Mucosa of descending colon (tissue), 3 donors: Measurements from ENCODE around the gene TMEM144. TPM values are rescaled to one million over a fixed set of nuclear protein-coding genes. Genes with fewer than 3 reads are reported as not detected.

Source experiments
- ATAC-seq: fragments of 200-7000 bp; cut with Tn5 transposase; one replicate; pipeline ENCODE4 v1.9.1; 2020; ENCODE audit warnings: mild to moderate bottlenecking, moderate library complexity
- DNase-seq, 3 donors: peaks; one replicate each; pipeline ENCODE4 v3.0.0-alpha.2; 2020
- H3K36me3 ChIP-seq: fragments of 200-600 bp; one replicate; pipeline ENCODE4 v1.8.0; 2021; ENCODE audit warnings: low read depth, mild to moderate bottlenecking
- H3K4me1 ChIP-seq: fragments of 200-600 bp; one replicate; pipeline ENCODE4 v1.8.0; 2021; ENCODE audit warnings: low read depth, mild to moderate bottlenecking
- H3K4me3 ChIP-seq: fragments of 200-600 bp; one replicate; pipeline ENCODE4 v1.8.0; 2021; ENCODE audit warnings: mild to moderate bottlenecking
- H3K9me3 ChIP-seq: fragments of 200-600 bp; one replicate; pipeline ENCODE4 v1.8.0; 2021; ENCODE audit warnings: mild to moderate bottlenecking
- CTCF ChIP-seq: fragments of 200-600 bp; IDR thresholded peaks from one replicate; pipeline ENCODE4 v1.8.0; 2022; ENCODE audit warnings: antibody characterized with exemption, mild to moderate bottlenecking
- intact Hi-C, 2 donors: fragments of 100-400 bp; cut with DNase I in 1 of 2; cut with micrococcal nuclease in 1 of 2; formaldehyde crosslinking; loops; one replicate each; pipeline versions ENCODE4 v1.11.0 to v1.11.1; 2022; cut with DNase I, micrococcal nuclease
- total RNA-seq, 3 donors: library from RNA; stranded (reverse); fragmentation: NEBNext Ultra II Directional in 2 of 3; extraction: Animal tissue kit (Norgen Biotek cat#: 25700) in 2 of 3; gene quantifications; one replicate each; pipeline versions ENCODE4 v1.2.1 to v1.2.4, GENCODE V29; 2021 to 2023
- donor health status: DM: no; HTN: no; CAD: no; lungs with moderate emphysema.
- donor health status: DM: no; HTN: no; CAD: no.
- donor health status: DM: no; HTN: yes; CAD: no.

Gene TMEM144
- total RNA-seq, 3 donors from 2014 or later, result 16.1 to 36.7 (median 32.4) TPM

DNA sequence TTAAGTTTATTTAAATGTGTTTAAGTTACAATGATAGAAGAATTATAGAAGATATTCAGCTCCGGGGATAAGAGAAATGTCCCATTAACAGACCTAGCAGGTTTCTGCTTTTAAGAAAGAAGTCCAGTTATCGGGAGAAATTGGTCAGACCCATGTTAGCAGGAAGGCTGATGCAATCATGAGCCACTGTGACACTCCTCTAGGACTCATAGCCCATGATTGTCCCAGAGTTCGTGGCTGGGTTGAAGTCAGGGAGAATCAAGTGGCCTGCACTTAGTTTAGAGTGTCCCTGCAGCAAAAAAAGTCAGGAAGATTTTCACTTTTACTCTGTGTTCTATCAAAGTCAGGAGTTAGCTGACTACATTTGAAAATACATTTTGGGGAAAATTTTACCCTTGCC, 72.0 kb downstream of the TMEM144 start:
- no peak for ATAC-seq

GRCh38 chr4:158285429-158286216, 75.3 kb downstream of the TMEM144 start:
- intact Hi-C loops, result no loop called here
- H3K4me3 ChIP-seq, result no peak overlapping the region
- no peaks in the 10 kb centered on the region for H3K4me1 ChIP-seq
- no peak for TF ChIP-seq CTCF
- no peaks in the 10 kb centered on the region for H3K9me3 ChIP-seq
- ATAC-seq (no peak), DNase-seq (no peak)
- H3K36me3 ChIP-seq, result no peaks in the 10 kb centered on the region

More for the DNA sequence above, 72.0 kb downstream of the TMEM144 start:
- no peak for DNase-seq
- no peaks in the 10 kb centered on the region for H3K36me3 ChIP-seq
- no peaks in the 10 kb centered on the region for H3K9me3 ChIP-seq
- H3K4me3 ChIP-seq, result no peak overlapping the region
- H3K4me1 ChIP-seq, result no peaks in the 10 kb centered on the region
- intact Hi-C loops, result no loop called here
- TF ChIP-seq CTCF, result no peak

GRCh38 chr4:158290912-158291311, 80.6 kb downstream of the TMEM144 start:
- Histone ChIP-seq H3K36me3 (no peaks in the 10 kb centered on the region), H3K9me3 (no peaks in the 10 kb centered on the region), H3K4me1 (no peaks in the 10 kb centered on the region), H3K4me3 (no peak overlapping the region)
- no peak for DNase-seq
- intact Hi-C loops, result no loop called here
- no peak for TF ChIP-seq CTCF
- ATAC-seq, result no peak

DNA sequence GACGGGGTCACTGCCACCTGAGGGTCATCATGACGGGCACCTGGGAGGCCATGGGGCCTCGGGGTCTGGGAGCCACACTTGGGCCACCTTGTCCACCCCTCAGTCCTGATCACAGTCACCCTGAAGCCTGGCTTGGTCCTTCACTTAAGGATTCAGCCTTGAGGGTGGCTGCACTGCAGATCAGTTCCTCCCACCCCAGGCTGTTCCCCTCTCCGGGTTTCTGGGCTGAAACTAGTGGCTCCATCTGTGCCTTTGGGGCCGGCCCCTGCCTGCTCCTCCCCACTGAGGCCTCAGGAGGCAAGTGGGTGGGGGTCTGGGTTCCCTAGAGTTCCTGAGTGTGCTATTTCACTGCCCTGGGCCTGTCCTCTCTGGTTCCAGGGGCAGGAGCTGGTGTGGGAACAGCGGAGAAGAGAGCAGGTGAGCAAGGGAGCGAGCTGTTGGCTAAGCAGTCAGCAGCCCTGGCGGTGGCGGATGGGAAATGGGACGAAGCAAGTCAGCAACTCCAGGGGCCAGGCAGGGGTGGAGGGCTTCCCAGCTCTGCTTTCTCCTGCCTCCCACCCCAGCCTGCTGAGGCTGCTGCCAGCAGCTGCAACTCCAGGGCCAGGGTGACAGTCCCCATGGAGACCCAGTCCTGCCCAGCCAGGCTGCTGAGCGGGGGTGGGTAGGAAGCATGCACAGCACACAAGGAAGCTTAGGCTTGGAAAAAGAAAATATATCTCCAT, 81.2 kb downstream of the TMEM144 start:
- Histone ChIP-seq H3K36me3 (no peaks in the 10 kb centered on the region), H3K9me3 (no peaks in the 10 kb centered on the region), H3K4me1 (no peaks in the 10 kb centered on the region), H3K4me3 (no peak overlapping the region)
- TF ChIP-seq CTCF, result no peak
- intact Hi-C loops, result no loop called here
- no peak for ATAC-seq
- no peak for DNase-seq

GRCh38 chr4:158292156-158292555, 81.9 kb downstream of the TMEM144 start:
- ATAC-seq (no peak), DNase-seq (no peak)
- no peaks in the 10 kb centered on the region for H3K4me1 ChIP-seq
- no peaks in the 10 kb centered on the region for H3K9me3 ChIP-seq
- no peak for TF ChIP-seq CTCF
- no peak overlapping the region for H3K4me3 ChIP-seq
- no peaks in the 10 kb centered on the region for H3K36me3 ChIP-seq
- intact Hi-C loops, result no loop called here
